Right cardiac atrium (tissue), 5 donors: ENCODE data around the gene TMEM59. TPM values are rescaled to one million over a fixed set of nuclear protein-coding genes. Genes with fewer than 3 reads are reported as not detected.
"Not testable (repeated sequence)": the region's sequence is repeated elsewhere in the genome, so short reads cannot be mapped to it uniquely, and the experiment has no call there.

Experiments
- ATAC-seq, 2 donors: fragments of 200-7000 bp; cut with Tn5 transposase; one replicate each; pipeline versions ENCODE4 v1.8.0 to v1.9.1; 2020; ENCODE audit warnings: moderate library complexity in 2 of 2, mild to moderate bottlenecking in 1 of 2
- DNase-seq, 3 donors: peaks; one replicate each; pipeline ENCODE4 v3.0.0-alpha.2; 2020
- H3K27ac ChIP-seq: one replicate; pipeline ENCODE4 v1.5.1; 2013; ENCODE audit warnings: mild to moderate bottlenecking, low read length, control low read depth, moderate library complexity
- H3K27me3 ChIP-seq: one replicate; pipeline ENCODE4 v1.6.1; 2013; ENCODE audit not compliant: control insufficient read depth, insufficient read depth
- H3K4me1 ChIP-seq: one replicate; pipeline ENCODE4 v1.6.1; 2013; ENCODE audit warnings: low read length; ENCODE audit not compliant: control insufficient read depth, insufficient read depth
- H3K4me3 ChIP-seq: one replicate; pipeline ENCODE4 v1.5.1; 2013; ENCODE audit warnings: low read length, control low read depth
- H3K9me3 ChIP-seq: one replicate; pipeline ENCODE4 v1.6.1; 2013; ENCODE audit warnings: low read length; ENCODE audit not compliant: control insufficient read depth
- WGBS: extraction: QIAGEN DNeasy Blood & Tissue Kit; methylation state at CpG from one replicate; pipeline ENCODE4 v1.1.7; 2013; 5-methylcytosine and 5-hydroxymethylcytosine counted together
- intact Hi-C, 4 donors: fragments of 100-400 bp; cut with DNase I; formaldehyde crosslinking; loops; one replicate each; pipeline versions ENCODE4 v1.11.0 to v1.14.0; 2022 to 2023
- polyA plus RNA-seq: library from polyadenylated mRNA; stranded (reverse); fragments of 200-250 nt; gene quantifications from one replicate; pipeline ENCODE4 v1.2.3, GENCODE V29; 2013
- total RNA-seq, 4 donors: library from RNA; stranded (reverse); fragmentation: NEBNext Ultra II Directional; extraction: Animal tissue kit (Norgen Biotek cat#: 25700); gene quantifications; one replicate each; pipeline ENCODE4 v1.2.1, GENCODE V29; 2021
- donor health status: healthy with polysubstance abuse.
- donor health status: DM: no; HTN: yes; CAD: no.
- donor health status: DM: no; HTN: no; CAD: no.
- donor health status: DM: no; HTN: yes; CAD: no; lungs with severe emphysema.
- donor health status: DM: yes; HTN: yes; CAD: no.

Gene TMEM59
- total and polyA plus RNA-seq, 5 donors, result 245 to 377 (median 352) TPM

DNA sequence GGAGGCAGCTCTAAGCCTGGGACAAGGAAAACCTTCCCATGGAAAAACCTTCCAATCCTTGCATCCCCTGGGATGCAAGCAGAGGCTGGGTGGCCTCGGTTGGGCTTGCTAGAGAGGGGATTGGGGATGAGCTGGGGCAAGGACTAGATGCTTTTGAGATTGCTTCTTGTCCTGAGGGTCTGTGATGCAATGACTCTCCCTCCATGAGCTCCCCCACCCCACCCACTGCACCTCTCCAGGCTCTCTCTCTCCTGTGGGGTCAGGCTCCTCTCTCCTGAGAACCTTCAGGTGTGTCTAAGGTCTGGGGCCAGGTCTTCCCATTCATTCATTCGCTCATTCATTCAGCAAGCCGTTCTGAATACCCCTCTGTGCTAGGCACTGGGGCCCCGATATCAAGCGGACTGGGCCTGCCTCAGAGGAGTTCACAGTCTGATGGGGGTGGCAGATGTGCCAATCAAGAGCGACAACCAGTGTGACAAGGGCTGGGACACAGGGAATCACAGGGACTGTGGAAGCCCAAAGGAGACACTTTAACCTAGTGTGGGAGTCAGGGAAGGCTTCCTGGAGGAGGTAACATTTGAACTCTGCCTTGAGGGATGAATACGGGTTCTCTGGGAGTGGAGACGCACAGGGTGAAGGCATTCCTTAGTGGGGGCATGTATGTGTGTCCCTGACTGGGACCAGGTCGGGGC is 41.5 kb downstream of the TMEM59 start:
- H3K27ac ChIP-seq, result no peak overlapping the region
- WGBS, result 79% methylated on average over 9 of the region's 9 CpGs
- no peaks in the 10 kb centered on the region for H3K9me3 ChIP-seq
- ATAC-seq, result no peak
- H3K4me1 ChIP-seq, result no peaks in the 10 kb centered on the region
- intact Hi-C loops, result no loop called here
- H3K4me3 ChIP-seq, result no peak overlapping the region
- H3K27me3 ChIP-seq, result no peaks in the 10 kb centered on the region
- DNase-seq, result no peak

DNA sequence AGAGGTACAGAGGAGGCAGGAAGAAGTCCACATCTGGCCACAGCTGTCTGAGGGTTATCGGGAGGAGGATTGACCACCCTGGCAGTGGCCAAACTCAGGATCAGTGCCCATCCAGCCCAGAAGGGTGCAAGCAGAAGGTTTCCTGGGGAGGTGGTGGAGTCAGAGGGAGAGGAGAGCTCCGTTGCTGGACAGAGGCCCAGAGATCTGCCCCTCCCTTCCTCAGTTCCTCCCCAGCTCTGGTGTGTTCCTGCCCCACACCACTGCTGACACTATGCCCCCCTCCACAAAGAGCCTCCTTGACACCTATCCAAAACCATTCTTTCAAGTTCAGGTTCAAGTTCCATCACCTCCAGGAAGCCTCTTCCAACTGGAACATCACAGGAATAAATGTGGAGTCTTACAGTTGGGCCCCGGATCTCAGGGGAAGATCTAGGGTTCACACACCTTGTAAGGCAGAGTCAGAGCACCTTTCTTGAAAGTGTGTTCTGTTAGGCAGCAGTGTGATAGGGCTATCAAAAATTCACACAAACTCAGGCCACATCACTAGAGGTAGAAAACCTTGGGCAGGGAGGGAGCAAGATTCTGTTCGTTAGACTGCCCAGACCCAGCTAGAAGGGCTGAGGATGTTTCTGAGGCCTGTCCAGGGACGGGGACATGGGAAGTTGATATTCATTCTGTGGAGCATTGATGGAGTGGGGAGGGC is 42.4 kb downstream of the TMEM59 start:
- Histone ChIP-seq H3K9me3 (no peaks in the 10 kb centered on the region), H3K27ac (no peak overlapping the region), H3K4me3 (no peak overlapping the region), H3K27me3 (no peaks in the 10 kb centered on the region), H3K4me1 (no peaks in the 10 kb centered on the region)
- intact Hi-C loops, result no loop called here
- DNase-seq (no peak), ATAC-seq (no peak)
- 57% methylated on average over 5 of the region's 5 CpGs for WGBS

DNA sequence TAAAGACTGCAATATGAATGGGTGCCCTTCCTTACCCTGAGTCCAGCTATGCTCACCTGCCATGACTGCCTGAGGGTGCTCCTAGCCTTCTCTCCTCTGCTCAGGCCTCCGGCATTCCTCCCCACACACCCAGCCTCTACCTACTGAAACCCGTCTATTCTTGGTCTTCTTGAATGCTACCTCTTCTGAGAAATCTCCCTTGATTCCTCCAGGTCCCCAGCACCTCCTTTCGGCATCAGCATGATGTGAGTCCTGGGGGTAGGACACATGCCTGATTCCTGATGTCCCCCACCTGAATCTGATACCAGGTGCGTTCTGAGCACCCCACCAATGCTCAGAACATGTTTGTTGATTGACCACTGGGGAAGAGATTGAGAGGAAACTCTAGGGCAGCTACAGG is 43.6 kb downstream of the TMEM59 start:
- intact Hi-C loops, result no loop called here
- DNase-seq, result no peak
- Histone ChIP-seq H3K4me3 (no peak overlapping the region), H3K27ac (no peak overlapping the region), H3K27me3 (no peaks in the 10 kb centered on the region), H3K9me3 (no peaks in the 10 kb centered on the region), H3K4me1 (no peaks in the 10 kb centered on the region)
- 87% methylated on average over 4 of the region's 4 CpGs for WGBS
- no peak for ATAC-seq

DNA sequence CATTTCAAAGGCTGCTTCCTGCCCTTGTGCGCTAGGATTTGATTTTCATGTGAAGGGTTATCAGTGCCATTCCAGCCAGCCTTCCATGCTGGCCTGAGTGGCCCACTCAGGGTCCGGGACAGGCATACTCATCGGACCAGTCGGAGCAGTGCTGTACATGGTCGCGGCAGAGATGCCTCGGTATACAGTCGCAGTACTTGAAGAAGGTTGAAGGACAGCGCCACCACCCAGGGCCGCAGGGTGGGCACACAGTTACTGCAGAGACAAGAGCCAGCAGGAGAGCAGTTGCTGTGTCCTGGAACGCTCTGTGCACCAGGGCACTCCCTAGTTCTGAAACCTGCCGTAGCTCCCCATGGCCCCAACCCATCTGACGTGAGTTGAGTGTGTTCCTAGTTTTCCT is 44.1 kb downstream of the TMEM59 start:
- no peaks in the 10 kb centered on the region for H3K27me3 ChIP-seq
- H3K27ac ChIP-seq, result no peak overlapping the region
- H3K4me1 ChIP-seq, result no peaks in the 10 kb centered on the region
- WGBS, result 79% methylated on average over 13 of the region's 13 CpGs
- intact Hi-C loops, result no loop called here
- no peaks in the 10 kb centered on the region for H3K9me3 ChIP-seq
- DNase-seq, result no peak
- no peak for ATAC-seq
- no peak overlapping the region for H3K4me3 ChIP-seq

DNA sequence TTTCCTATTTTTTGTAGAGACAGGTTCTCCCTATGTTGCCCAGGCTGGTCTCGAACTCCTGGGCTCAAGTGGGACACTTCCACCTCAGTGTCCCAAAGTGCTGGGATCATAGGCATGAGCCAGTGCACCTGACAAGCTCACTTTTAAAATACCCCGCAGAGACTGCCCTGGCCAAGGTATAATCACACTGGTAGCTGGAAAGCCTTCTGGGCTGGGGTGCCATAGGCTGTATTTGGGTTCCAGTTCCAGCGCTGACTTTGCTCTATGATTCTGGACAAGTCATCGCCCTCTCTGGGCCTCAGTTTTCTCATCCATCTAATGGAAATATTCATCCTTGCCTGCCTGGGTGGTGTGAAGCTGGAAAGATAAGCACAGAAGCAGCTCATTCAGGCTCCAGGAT is 45.4 kb downstream of the TMEM59 start:
- Histone ChIP-seq H3K27me3 (no peaks in the 10 kb centered on the region), H3K9me3 (no peaks in the 10 kb centered on the region), H3K4me3 (no peak overlapping the region), H3K4me1 (no peaks in the 10 kb centered on the region), H3K27ac (no peak overlapping the region)
- ATAC-seq (no peak), DNase-seq (no peak)
- 90% methylated on average over 4 of the region's 4 CpGs for WGBS
- intact Hi-C loops, result no loop called here

DNA sequence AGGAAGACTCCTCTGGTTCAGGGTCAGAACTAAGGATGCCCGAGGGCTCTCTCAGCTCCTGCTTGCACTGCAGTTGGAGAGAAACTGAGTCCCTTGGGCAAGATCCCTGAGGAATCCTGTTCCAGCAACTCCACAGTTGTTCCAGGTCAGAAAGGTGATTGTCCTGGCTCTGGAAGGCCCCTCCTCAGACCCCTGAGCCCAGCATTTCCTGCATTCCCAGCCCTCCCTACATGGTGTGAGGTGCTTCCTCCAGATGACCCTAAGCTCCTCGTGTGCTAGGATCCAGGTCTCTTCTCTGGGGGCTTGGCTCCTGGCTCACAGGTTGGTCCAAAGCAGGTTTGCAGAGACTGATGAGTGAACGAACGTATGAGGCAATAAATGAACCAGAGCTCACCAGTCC is 46.5 kb downstream of the TMEM59 start:
- H3K4me3 ChIP-seq, result no peak overlapping the region
- 76% methylated on average over 4 of the region's 4 CpGs for WGBS
- H3K27me3 ChIP-seq, result no peaks in the 10 kb centered on the region
- DNase-seq (no peak), ATAC-seq (no peak)
- no peak overlapping the region for H3K27ac ChIP-seq
- no peaks in the 10 kb centered on the region for H3K4me1 ChIP-seq
- intact Hi-C loops, result no loop called here
- no peaks in the 10 kb centered on the region for H3K9me3 ChIP-seq

DNA sequence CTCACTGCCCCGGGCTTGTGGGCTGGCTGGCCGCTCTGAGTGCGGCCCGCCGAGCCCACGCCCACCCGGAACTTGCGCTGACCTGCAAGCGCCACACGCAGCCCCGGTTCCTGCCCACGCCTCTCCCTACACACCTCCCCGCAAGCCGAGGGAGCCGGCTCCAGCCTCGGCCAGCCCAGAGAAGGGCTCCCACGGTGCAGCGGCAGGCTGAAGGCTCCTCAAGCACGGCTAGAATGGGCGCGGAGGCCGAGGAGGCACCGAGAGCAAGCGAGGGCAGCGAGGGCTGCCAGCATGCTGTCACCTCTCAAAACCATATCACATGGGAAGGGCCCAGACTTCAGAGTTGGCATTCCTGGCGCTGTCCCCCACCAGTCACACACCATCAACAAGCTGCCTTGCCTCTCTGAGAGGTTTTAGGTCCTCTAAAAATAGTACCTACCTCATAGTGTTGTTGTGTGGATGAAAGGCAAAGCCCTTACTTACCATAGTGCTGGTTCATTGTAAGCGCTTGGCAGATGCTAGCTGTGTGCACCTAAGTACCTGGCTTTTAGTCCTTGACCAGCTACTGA is 48.4 kb downstream of the TMEM59 start:
- H3K27me3 ChIP-seq, result no peaks in the 10 kb centered on the region
- DNase-seq (no peak), ATAC-seq (no peak)
- intact Hi-C loops, result no loop called here
- H3K27ac ChIP-seq, result no peak overlapping the region
- H3K4me3 ChIP-seq, result no peak overlapping the region
- H3K9me3 ChIP-seq, result no peaks in the 10 kb centered on the region
- H3K4me1 ChIP-seq, result no peaks in the 10 kb centered on the region
- 93% methylated on average over 27 of the region's 27 CpGs for WGBS

DNA sequence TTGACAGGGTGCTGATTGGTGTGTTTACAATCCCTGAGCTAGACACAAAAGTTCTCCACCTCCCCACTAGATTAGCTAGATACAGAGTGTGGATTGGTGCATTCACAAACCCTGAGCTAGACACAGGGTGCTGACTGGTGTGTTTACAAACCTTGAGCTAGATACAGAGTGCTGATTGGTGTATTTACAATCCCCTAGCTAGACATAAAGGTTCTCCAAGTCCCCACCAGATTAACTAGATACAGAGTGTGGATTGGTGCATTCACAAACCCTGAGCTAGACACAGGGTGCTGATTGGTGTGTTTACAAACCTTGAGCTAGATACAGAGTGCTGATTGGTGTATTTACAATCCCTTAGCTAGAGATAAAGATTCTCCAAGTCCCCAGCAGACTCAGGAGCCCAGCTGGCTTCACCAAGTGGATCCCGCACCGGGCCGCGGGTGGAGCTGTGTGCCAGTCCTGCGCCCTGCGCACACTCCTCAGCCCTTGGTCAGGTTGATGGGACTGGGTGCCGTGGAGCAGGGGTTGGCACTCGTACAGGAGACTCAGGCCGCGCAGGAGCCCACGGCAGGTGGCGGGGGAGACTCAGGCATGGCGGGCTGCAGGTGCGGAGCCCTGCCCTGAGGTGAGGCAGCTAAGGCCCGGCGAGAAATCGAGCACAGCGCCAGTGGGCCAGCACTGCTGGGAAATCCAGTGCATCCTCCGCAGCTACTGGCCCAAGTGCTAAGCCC is 49.1 kb downstream of the TMEM59 start:
- H3K9me3 ChIP-seq, intact Hi-C loops, H3K4me1 ChIP-seq, H3K27ac ChIP-seq, H3K4me3 ChIP-seq, H3K27me3 ChIP-seq, ATAC-seq: not testable (repeated sequence)
- 98% methylated on average over 19 of the region's 19 CpGs for WGBS
- peak in 1 of 3 donors; percentile 38 for DNase-seq

DNA sequence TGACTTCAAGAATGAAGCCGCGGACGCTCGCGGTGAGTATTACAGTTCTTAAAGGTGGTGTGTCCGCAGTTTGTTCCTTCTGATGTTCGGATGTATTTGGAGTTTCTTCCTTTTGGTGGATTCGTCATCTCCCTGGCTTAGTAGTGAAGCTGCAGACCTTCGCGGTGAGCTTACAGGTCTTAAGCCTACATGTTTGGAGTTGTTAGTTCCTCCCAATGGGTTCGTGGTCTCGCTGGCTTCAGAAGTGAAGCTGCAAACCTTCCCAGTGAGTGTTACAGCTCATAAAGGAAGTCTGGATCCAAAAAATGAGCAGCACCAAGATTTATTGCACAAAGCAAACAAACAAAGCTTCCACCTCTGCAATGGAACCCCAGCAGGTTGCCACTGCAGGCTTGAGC is 49.8 kb downstream of the TMEM59 start:
- Histone ChIP-seq H3K4me1 (no peaks in the 10 kb centered on the region), H3K4me3 (no peak overlapping the region), H3K27ac (no peak overlapping the region), H3K27me3 (no peaks in the 10 kb centered on the region), H3K9me3 (no peaks in the 10 kb centered on the region)
- no peak for DNase-seq
- intact Hi-C loops, result no loop called here
- 97% methylated on average over 12 of the region's 12 CpGs for WGBS
- ATAC-seq, result no peak

DNA sequence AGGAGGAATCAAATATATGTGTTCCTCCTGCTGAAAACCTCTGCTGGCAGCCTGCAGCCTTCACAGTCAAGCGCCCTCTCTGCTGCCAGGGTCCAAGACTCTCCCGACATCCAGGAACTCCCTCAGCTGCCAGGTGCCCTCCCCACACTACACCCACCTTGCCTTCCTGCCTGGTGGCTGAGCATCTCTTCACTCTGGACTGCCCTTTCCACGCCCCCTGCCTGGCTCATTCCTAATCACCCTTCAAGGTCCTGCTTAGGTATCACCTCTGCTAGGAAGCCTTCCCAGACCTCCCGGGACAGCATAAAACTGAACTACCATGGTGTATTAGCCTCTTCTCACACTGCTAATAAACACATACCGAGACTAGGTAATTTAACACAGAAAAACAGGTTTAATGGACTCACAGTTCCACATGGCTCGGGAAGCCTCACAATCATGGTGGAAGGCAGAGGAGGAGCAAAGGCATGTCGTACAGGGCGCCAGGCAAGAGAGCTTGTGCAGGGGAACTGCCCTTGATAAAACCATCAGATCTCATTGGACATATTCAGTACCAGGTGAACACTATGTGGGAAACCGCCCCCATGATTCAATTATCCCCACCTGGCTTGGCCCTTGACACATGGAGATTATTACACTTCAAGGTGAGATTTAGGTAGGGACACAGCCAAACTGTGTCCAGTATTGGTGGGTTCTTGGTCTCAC is 50.3 kb downstream of the TMEM59 start:
- no peaks in the 10 kb centered on the region for H3K27me3 ChIP-seq
- H3K4me3 ChIP-seq, result no peak overlapping the region
- ATAC-seq (no peak), DNase-seq (no peak)
- intact Hi-C loops, result no loop called here
- no peaks in the 10 kb centered on the region for H3K4me1 ChIP-seq
- 84% methylated on average over 9 of the region's 9 CpGs for WGBS
- no peak overlapping the region for H3K27ac ChIP-seq
- no peaks in the 10 kb centered on the region for H3K9me3 ChIP-seq

DNA sequence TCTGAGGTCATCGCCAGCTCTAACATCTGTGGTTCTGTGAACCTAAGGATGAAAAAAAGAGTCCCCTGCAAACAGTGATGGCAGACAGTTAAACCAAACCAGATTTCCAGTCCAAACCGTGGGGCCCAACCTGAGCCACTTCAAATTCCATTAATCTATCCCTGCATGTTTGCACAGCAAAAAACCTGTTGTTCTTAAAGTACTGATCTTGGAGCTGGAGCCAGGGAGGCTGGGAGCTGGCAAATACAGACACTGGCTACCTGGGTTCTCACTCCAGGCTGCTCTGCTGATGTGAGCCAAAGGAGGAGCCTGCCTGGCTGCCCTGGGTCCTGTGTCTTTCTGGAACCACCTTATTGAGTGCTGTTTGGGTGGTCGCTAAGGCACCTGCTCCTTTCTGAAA is 51.4 kb downstream of the TMEM59 start:
- intact Hi-C loops, result no loop called here
- no peaks in the 10 kb centered on the region for H3K9me3 ChIP-seq
- no peaks in the 10 kb centered on the region for H3K27me3 ChIP-seq
- DNase-seq, result no peak
- no peaks in the 10 kb centered on the region for H3K4me1 ChIP-seq
- no peak overlapping the region for H3K27ac ChIP-seq
- no peak for ATAC-seq
- WGBS, result 66% methylated on average over 3 of the region's 3 CpGs
- no peak overlapping the region for H3K4me3 ChIP-seq
